Panc1 (cell line): ENCODE measurements around the gene FGF21. TPM values are rescaled to one million over a fixed set of nuclear protein-coding genes. Genes with fewer than 3 reads are reported as not detected.

Experiments
- ATAC-seq: fragments of 200-7000 bp; cut with Tn5 transposase; 2 replicates; pipeline ENCODE4 v1.9.1; 2020; ENCODE audit warnings: mild to moderate bottlenecking, moderate library complexity
- BruUV-seq: library from RNA; stranded (reverse); fragments of 400-500 nt; replicated peaks from 2 replicates; lab custom pipeline; 2021; lab: Mats Ljungman, UMichigan
- CTCF ChIA-PET: fragments of 300-600 bp; sonication (Branson Sonifier 250); formaldehyde crosslinking; loops from one replicate; lab custom pipeline; 2022; ENCODE audit warnings: antibody characterized with exemption; lab: Charles Lee
- POLR2A ChIA-PET: fragments of 300-600 bp; sonication (Branson Sonifier 250); formaldehyde crosslinking; loops from one replicate; lab custom pipeline; 2022; ENCODE audit warnings: antibody characterized with exemption; lab: Charles Lee
- DNase-seq: peaks from one replicate; pipeline ENCODE4 v3.0.0-alpha.2; 2010; ENCODE audit warnings: low read depth, low spot score
- H3K27ac ChIP-seq: 2 replicates; pipeline ENCODE4 v1.5.1; 2011; ENCODE audit warnings: mild to moderate bottlenecking, low read length, inconsistent platforms
- H3K27me3 ChIP-seq: fragments of 200-500 bp; sonication (Bioruptor generic); 2 replicates; pipeline ENCODE4 v1.6.0; 2014; ENCODE audit warnings: low read length, inconsistent platforms; ENCODE audit not compliant: control insufficient read depth, insufficient read depth
- H3K36me3 ChIP-seq: fragments of 200-500 bp; sonication (Bioruptor generic); 2 replicates; pipeline ENCODE4 v1.5.1; 2014; ENCODE audit warnings: inconsistent platforms, mild to moderate bottlenecking, low read length, moderate library complexity; ENCODE audit not compliant: control insufficient read depth, insufficient read depth
- H3K4me1 ChIP-seq: 2 replicates; pipeline ENCODE4 v1.5.1; 2011; ENCODE audit warnings: inconsistent platforms, mild to moderate bottlenecking, low read length, moderate library complexity; ENCODE audit not compliant: control insufficient read depth, insufficient read depth
- H3K4me3 ChIP-seq, 2 experiments: 2 replicates each; pipeline ENCODE4 v1.5.1; 2011 to 2012; ENCODE audit warnings: low read depth in 2 of 2, low read length in 2 of 2, mild to moderate bottlenecking in 2 of 2, inconsistent platforms in 1 of 2, moderate library complexity in 1 of 2
- H3K9me3 ChIP-seq: fragments of 200-500 bp; sonication (Bioruptor generic); 2 replicates; pipeline ENCODE4 v1.5.1; 2014; ENCODE audit warnings: low read depth, mild to moderate bottlenecking, inconsistent platforms, low read length, moderate library complexity; ENCODE audit not compliant: control insufficient read depth, insufficient read depth
- CTCF ChIP-seq: fragments of 450-650 bp; IDR thresholded peaks from 2 replicates; pipeline ENCODE4 v1.5.1; 2017; ENCODE audit warnings: mild to moderate bottlenecking
- POLR2AphosphoS5 ChIP-seq: IDR thresholded peaks from 2 replicates; pipeline ENCODE4 v1.6.1; 2012; ENCODE audit warnings: mild to moderate bottlenecking, low read depth, low read length, moderate library complexity
- REST ChIP-seq, 2 experiments: IDR thresholded peaks; 2 replicates each; pipeline ENCODE4 v1.6.1; 2011 to 2012; ENCODE audit warnings: low read depth in 2 of 2, control low read depth in 1 of 2, low read length in 1 of 2, mild to moderate bottlenecking in 1 of 2, moderate library complexity in 1 of 2; ENCODE audit not compliant: insufficient read depth in 1 of 2
- SIN3A ChIP-seq: IDR thresholded peaks from 2 replicates; pipeline ENCODE4 v1.6.1; 2012; ENCODE audit warnings: low read depth, mild to moderate bottlenecking, low read length, moderate library complexity, borderline replicate concordance; ENCODE audit not compliant: insufficient read depth
- TCF7L2 ChIP-seq: IDR thresholded peaks from 2 replicates; pipeline ENCODE4 v1.6.1; 2011; ENCODE audit warnings: mild to moderate bottlenecking, low read depth, low read length, inconsistent platforms
- in situ Hi-C: cut with HindIII; loops from 2 replicates; pipeline ENCODE4 v1.10.0; 2016; ENCODE audit warnings: low sequenced_read_pairs, low pct_unique_long_range_greater_than_20kb
- intact Hi-C: fragments of 100-400 bp; cut with micrococcal nuclease; formaldehyde crosslinking; loops from one replicate; pipeline ENCODE4 v1.10.0; 2022; ENCODE audit not compliant: unreplicated experiment
- total RNA-seq: library from RNA; stranded (reverse); gene quantifications from one replicate; pipeline ENCODE4 v1.2.1, GENCODE V29; 2021; ENCODE audit not compliant: unreplicated experiment

Gene FGF21
- total RNA-seq, 1 experiment from 2014 or later: not detected

GRCh38 chr19:48770734-48771472, 15.6 kb downstream of the FGF21 start:
- intact Hi-C loops (no loop called here), in situ Hi-C loops (no loop called here)
- Histone ChIP-seq H3K4me3 (no peak overlapping the region), H3K27me3 (no peaks in the 10 kb centered on the region), H3K4me1 (no peaks in the 10 kb centered on the region), H3K36me3 (no peaks in the 10 kb centered on the region), H3K27ac (no peak overlapping the region), H3K9me3 (no peaks in the 10 kb centered on the region)
- CTCF ChIA-PET: no interaction called here
- no TSS peak for BruUV-seq
- no peak for DNase-seq
- ATAC-seq: no peak
- TF ChIP-seq REST (IDR thresholded peaks at IDR 0.05; ENCODE audit: insufficient read depth in 1 of 2, low read depth in 2 of 2, low read length in 1 of 2): no peak
- TF ChIP-seq POLR2AphosphoS5: no peak
- POLR2A ChIA-PET: interaction anchor here (0.7 kb wide), 1 partner anchor 56 kb away, joined by 3 read pairs; no protein-coding TSS in a partner anchor

DNA sequence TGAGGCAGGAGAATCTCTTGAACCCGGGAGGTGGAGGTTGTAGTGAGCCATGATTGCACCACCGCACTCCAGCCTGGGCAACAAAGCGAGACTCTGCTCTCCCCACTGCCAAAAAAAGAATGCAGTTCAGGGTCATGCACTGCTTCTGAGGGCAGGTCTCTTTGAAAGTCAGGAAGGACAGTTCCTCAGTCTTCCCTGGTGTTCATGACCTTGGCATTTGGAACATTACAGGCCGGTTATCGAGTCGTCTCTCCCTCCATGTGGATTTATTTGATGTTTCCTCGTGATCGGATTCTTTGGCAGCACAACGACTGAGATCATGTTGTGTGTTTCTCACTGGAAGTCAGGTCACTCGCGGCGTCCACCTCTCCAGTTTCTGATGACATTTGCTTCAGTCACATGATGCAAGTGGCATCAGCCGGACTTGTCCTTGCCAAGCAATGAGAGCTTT, 17.2 kb downstream of the FGF21 start:
- no peaks in the 10 kb centered on the region for H3K4me1 ChIP-seq
- in situ Hi-C loops (no loop called here), intact Hi-C loops (no loop called here)
- no peaks in the 10 kb centered on the region for H3K27me3 ChIP-seq
- no peaks in the 10 kb centered on the region for H3K36me3 ChIP-seq
- DNase-seq (no peak), ATAC-seq (no peak)
- H3K4me3 ChIP-seq: no peak overlapping the region
- no peaks in the 10 kb centered on the region for H3K9me3 ChIP-seq
- CTCF ChIA-PET: interaction anchor here (0.6 kb wide), 1 partner anchor 16 kb away, joined by 5 read pairs; no protein-coding TSS in a partner anchor
- BruUV-seq: no TSS peak
- TF ChIP-seq CTCF (no peak), POLR2AphosphoS5 (no peak), REST (IDR thresholded peaks at IDR 0.05; ENCODE audit: insufficient read depth in 1 of 2, low read depth in 2 of 2, low read length in 1 of 2) (no peak), TCF7L2 (no peak), SIN3A (no peak)
- H3K27ac ChIP-seq: no peak overlapping the region
- POLR2A ChIA-PET: no interaction called here
